IMR-90 (cell line): ENCODE results near the gene SRSF5. TPM values are rescaled to one million over a fixed set of nuclear protein-coding genes. Genes with fewer than 3 reads are reported as not detected.

ENCODE experiments used
- ATAC-seq: fragments of 200-7000 bp; cut with Tn5 transposase; 2 replicates; pipeline ENCODE4 v1.9.1; 2020; ENCODE audit warnings: low read depth, mild to moderate bottlenecking, moderate library complexity
- BruUV-seq: library from RNA; stranded (reverse); fragments of 400-500 nt; replicated peaks from 2 replicates; lab custom pipeline; 2021; lab: Mats Ljungman, UMichigan
- CTCF ChIA-PET: fragments of 300-600 bp; formaldehyde crosslinking; extraction: SDS; loops from one replicate; lab custom pipeline; 2021; ENCODE audit warnings: antibody characterized with exemption; lab: Yijun Ruan, JAX
- POLR2A ChIA-PET: fragments of 300-600 bp; sonication (Branson Sonifier 250); formaldehyde crosslinking; loops from one replicate; lab custom pipeline; 2022; ENCODE audit warnings: antibody characterized with exemption; ENCODE audit not compliant: unreplicated experiment; lab: Charles Lee
- DNase-seq: peaks from one replicate; pipeline ENCODE4 v3.0.0; 2013
- H2AFZ ChIP-seq: replicated peaks from 2 replicates; pipeline ENCODE3; 2013; ENCODE audit warnings: low read length, mild to moderate bottlenecking; ENCODE audit not compliant: poor library complexity
- H2AK5ac ChIP-seq: 2 replicates; pipeline ENCODE4 v1.6.1; 2013; ENCODE audit warnings: low read depth, low read length, inconsistent platforms
- H2AK9ac ChIP-seq: replicated peaks from 2 replicates; pipeline ENCODE3; 2013; ENCODE audit warnings: mild to moderate bottlenecking, low read depth, low read length, moderate library complexity; ENCODE audit not compliant: poor library complexity
- H2BK120ac ChIP-seq: 2 replicates; pipeline ENCODE4 v1.6.1; 2013; ENCODE audit warnings: low read depth, low read length, inconsistent platforms
- H2BK15ac ChIP-seq: 3 replicates; pipeline ENCODE4 v1.6.1; 2013; ENCODE audit warnings: low read depth, low read length, inconsistent platforms
- H2BK20ac ChIP-seq: 2 replicates; pipeline ENCODE4 v1.6.1; 2013; ENCODE audit warnings: low read depth, mild to moderate bottlenecking, inconsistent platforms, low read length, moderate library complexity
- H2BK5ac ChIP-seq: 2 replicates; pipeline ENCODE4 v1.6.1; 2013; ENCODE audit warnings: mild to moderate bottlenecking, low read depth, low read length, inconsistent platforms; ENCODE audit not compliant: poor library complexity, severe bottlenecking
- H3K14ac ChIP-seq: replicated peaks from 2 replicates; pipeline ENCODE4 v1.6.1; 2013; ENCODE audit warnings: low read depth, low read length, inconsistent platforms
- H3K18ac ChIP-seq: 2 replicates; pipeline ENCODE4 v1.6.1; 2013; ENCODE audit warnings: low read depth, low read length, control low read depth
- H3K23ac ChIP-seq: 2 replicates; pipeline ENCODE4 v1.6.1; 2013; ENCODE audit warnings: low read depth, low read length, inconsistent platforms
- H3K27ac ChIP-seq: 2 replicates; pipeline ENCODE4 v1.5.1; 2013; ENCODE audit warnings: mild to moderate bottlenecking, control low read depth, low read length; ENCODE audit not compliant: insufficient read depth
- H3K27me3 ChIP-seq: 2 replicates; pipeline ENCODE4 v1.6.1; 2013; ENCODE audit warnings: low read length; ENCODE audit not compliant: control insufficient read depth, insufficient read depth
- H3K36me3 ChIP-seq: 2 replicates; pipeline ENCODE4 v1.6.1; 2013; ENCODE audit warnings: low read length, mixed read lengths; ENCODE audit not compliant: control insufficient read depth, insufficient read depth
- H3K4ac ChIP-seq: 2 replicates; pipeline ENCODE4 v1.6.1; 2013; ENCODE audit warnings: low read depth, low read length, inconsistent platforms
- H3K4me1 ChIP-seq: 2 replicates; pipeline ENCODE4 v1.6.1; 2013; ENCODE audit warnings: low read length, mixed read lengths; ENCODE audit not compliant: control insufficient read depth, insufficient read depth
- H3K4me2 ChIP-seq: 2 replicates; pipeline ENCODE4 v1.6.1; 2013; ENCODE audit warnings: low read depth, mild to moderate bottlenecking, control low read depth, low read length, moderate library complexity
- H3K4me3 ChIP-seq: 2 replicates; pipeline ENCODE4 v1.5.1; 2013; ENCODE audit warnings: low read depth, mild to moderate bottlenecking, control low read depth, low read length, moderate library complexity; ENCODE audit not compliant: insufficient read depth
- H3K56ac ChIP-seq: 2 replicates; pipeline ENCODE4 v1.6.1; 2013; ENCODE audit warnings: low read length, inconsistent platforms; ENCODE audit not compliant: insufficient read depth; ENCODE audit errors: extremely low read depth
- H3K79me1 ChIP-seq, 2 experiments: 2 replicates each; pipeline ENCODE4 v1.6.1; 2013; ENCODE audit warnings: low read length in 2 of 2, inconsistent platforms in 1 of 2, low read depth in 1 of 2
- H3K9ac ChIP-seq: 2 replicates; pipeline ENCODE4 v1.6.1; 2013; ENCODE audit warnings: low read depth, low read length, control low read depth
- H3K9me1 ChIP-seq: 2 replicates; pipeline ENCODE4 v1.6.1; 2013; ENCODE audit warnings: low read length, inconsistent platforms; ENCODE audit not compliant: insufficient read depth
- H3K9me3 ChIP-seq: 2 replicates; pipeline ENCODE4 v1.6.1; 2013; ENCODE audit warnings: low read length; ENCODE audit not compliant: control insufficient read depth, insufficient read depth
- H4K20me1 ChIP-seq: 2 replicates; pipeline ENCODE4 v1.6.1; 2013; ENCODE audit warnings: low read length, inconsistent platforms; ENCODE audit not compliant: insufficient read depth
- H4K5ac ChIP-seq: 2 replicates; pipeline ENCODE4 v1.6.1; 2013; ENCODE audit warnings: mild to moderate bottlenecking, low read depth, low read length, control low read depth
- H4K8ac ChIP-seq, 2 experiments: 2 replicates each; pipeline ENCODE4 v1.6.1; 2013; ENCODE audit warnings: low read depth in 2 of 2, low read length in 2 of 2, control low read depth in 1 of 2, inconsistent platforms in 1 of 2
- H4K91ac ChIP-seq: 2 replicates; pipeline ENCODE4 v1.6.1; 2013; ENCODE audit warnings: low read depth, low read length, inconsistent platforms; ENCODE audit not compliant: insufficient read depth
- MAFK ChIP-seq: IDR thresholded peaks from 2 replicates; pipeline ENCODE4 v1.6.1; 2012; ENCODE audit warnings: low read depth, low read length, improper control_type of control experiment
- RAD21 ChIP-seq: IDR thresholded peaks from 2 replicates; pipeline ENCODE4 v1.6.1; 2012; ENCODE audit warnings: low read length, improper control_type of control experiment
- WGBS, 2 experiments: methylation state at CpG; one replicate each; pipeline versions ENCODE4 v1.1.5 to v1.1.7; 2013; ENCODE audit warnings: missing lambda C conversion rate in 2 of 2; ENCODE audit not compliant: insufficient read length in 1 of 2; ENCODE audit errors: extremely low coverage in 2 of 2; 5-methylcytosine and 5-hydroxymethylcytosine counted together
- dilution Hi-C: fragments of 300-500 bp; cut with HindIII; formaldehyde crosslinking; loops from one replicate; pipeline ENCODE4 v1.14.3; 2018; ENCODE audit warnings: low sequenced_read_pairs; ENCODE audit not compliant: unreplicated experiment
- in situ Hi-C: fragments of 300-500 bp; cut with MboI; formaldehyde crosslinking; loops from 3 replicates; pipeline ENCODE4 v1.14.3; 2019; ENCODE audit warnings: low sequenced_read_pairs, inconsistent platforms, mixed read lengths
- intact Hi-C: fragments of 100-400 bp; cut with micrococcal nuclease; formaldehyde crosslinking; loops from 2 replicates; pipeline ENCODE4 v1.10.0; 2022
- polyA plus RNA-seq, 3 experiments: library from polyadenylated mRNA; depleted of rRNA; stranded (reverse); fragments of >200 nt; gene quantifications; 2 replicates each; pipeline ENCODE4 v1.2.3, GENCODE V29; 2012; ENCODE audit warnings: low replicate concordance in 1 of 3
- total RNA-seq: library from RNA; depleted of rRNA; stranded (reverse); fragments of >200 nt; gene quantifications from 2 replicates; pipeline ENCODE4 v1.2.3, GENCODE V29; 2012

The SRSF5 gene
- total and polyA plus RNA-seq, 2 of the 4 experiments (the other 2 are of a cell fraction), result 29.4 to 229 TPM

DNA sequence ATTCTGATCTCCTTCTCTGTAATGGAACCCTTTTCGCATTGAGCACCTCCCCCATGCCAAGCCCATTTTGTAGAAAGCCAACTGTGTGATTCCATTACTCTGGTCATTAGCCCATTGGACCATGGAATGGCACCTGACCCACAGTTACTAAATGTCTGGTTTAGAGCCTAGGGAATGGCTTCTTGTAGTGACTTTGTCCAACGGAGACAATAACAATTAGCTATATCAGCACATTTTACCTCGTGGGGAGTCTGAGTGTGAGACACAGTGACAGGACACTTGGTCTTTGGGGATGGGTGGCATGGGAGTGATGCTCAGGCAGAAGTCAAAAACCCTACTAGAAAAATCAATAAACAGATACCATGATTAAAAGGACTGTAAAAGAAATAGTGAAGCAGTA lies 19.7 kb downstream of the SRSF5 start:
- no peak overlapping the region for H2BK5ac ChIP-seq
- H4K20me1 ChIP-seq, result no peaks in the 10 kb centered on the region; the same call in 1 of the 2 replicates
- H3K4me3 ChIP-seq, result no peak overlapping the region
- H4K91ac ChIP-seq, result no peak overlapping the region
- H3K4me2 ChIP-seq, result no peak overlapping the region
- DNase-seq (no peak), ATAC-seq (no peak)
- no peak overlapping the region for H3K14ac ChIP-seq
- no peak overlapping the region for H3K27ac ChIP-seq
- no peak overlapping the region for H4K5ac ChIP-seq
- H4K8ac ChIP-seq, result no peak overlapping the region
- H3K9ac ChIP-seq, result no peak overlapping the region
- no peak overlapping the region for H2AK5ac ChIP-seq
- H2BK20ac ChIP-seq, result no peak overlapping the region
- H3K56ac ChIP-seq, result no peak overlapping the region
- ChIA-PET CTCF (no interaction called here), POLR2A (no interaction called here)
- in situ Hi-C loops (no loop called here), intact Hi-C loops (no loop called here), dilution Hi-C loops (no loop called here)
- no peak overlapping the region for H3K23ac ChIP-seq
- no peaks in the 10 kb centered on the region for H3K27me3 ChIP-seq
- no peak overlapping the region for H2BK15ac ChIP-seq
- WGBS, 2 experiments, result no CpG with 5 or more reads among the region's 3 CpGs
- H3K79me1 ChIP-seq, result no peaks in the 10 kb centered on the region
- H2AFZ ChIP-seq, result no peak overlapping the region
- no TSS peak for BruUV-seq
- H3K4me1 ChIP-seq, result no peaks in the 10 kb centered on the region
- H3K18ac ChIP-seq, result no peak overlapping the region
- TF ChIP-seq MAFK (peak; percentile 80), RAD21 (no peak)
- peaks cover 8% of the 10 kb centered on the region for H3K36me3 ChIP-seq
- H3K9me3 ChIP-seq, result no peaks in the 10 kb centered on the region
- no peak overlapping the region for H3K4ac ChIP-seq
- no peak overlapping the region for H2AK9ac ChIP-seq
- H3K9me1 ChIP-seq, result peaks cover 3% of the 10 kb centered on the region; the same call in 1 of the 2 replicates
- no peak overlapping the region for H2BK120ac ChIP-seq
